Epidermal melanocyte (primary cell): ENCODE data around the gene MUC4.

Source experiments
- DNase-seq: peaks from one replicate; pipeline ENCODE4 v3.0.0; 2011; ENCODE audit warnings: low spot score; ENCODE audit not compliant: insufficient read length

The MUC4 gene

DNA sequence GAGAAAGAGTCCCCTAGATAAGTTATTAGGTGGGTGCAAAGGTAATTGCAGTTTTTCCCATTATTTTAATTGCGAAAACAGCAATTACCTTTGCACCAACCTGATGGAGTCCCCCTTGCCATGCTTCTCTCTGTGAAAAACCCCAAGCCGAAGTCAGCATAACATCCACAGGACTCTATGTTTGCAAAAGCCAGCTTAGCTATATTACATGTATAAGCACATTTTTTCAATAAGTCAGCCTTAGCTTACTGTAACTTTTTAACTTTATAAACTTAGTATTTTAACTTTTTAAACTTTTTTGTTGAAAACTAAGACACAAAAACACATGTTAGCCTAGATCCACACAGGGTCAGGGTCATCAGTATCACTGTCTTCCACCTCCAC lies 112.3 kb downstream of the MUC4 start:
- DNase-seq: no peak

- DNase-seq: peak; percentile 47
These were observed 112.9 kb downstream of the MUC4 start for GRCh38 chr3:195698647-195699387.

DNA sequence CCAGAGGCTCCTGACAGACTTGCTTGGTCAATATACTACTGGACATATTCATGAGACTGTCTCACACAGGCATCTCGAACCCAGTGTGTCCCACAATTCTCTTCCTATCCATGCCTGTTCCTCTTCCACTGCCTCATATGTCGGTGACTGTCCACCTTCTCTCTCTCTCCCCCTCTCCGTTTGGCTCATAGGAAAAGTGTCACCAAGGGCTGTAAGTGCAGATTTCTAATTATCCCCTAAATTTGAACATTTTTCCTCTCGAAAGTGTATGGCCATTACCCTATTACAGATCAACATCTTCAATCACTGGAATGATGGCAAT lies 113.4 kb downstream of the MUC4 start:
- no peak for DNase-seq

DNA sequence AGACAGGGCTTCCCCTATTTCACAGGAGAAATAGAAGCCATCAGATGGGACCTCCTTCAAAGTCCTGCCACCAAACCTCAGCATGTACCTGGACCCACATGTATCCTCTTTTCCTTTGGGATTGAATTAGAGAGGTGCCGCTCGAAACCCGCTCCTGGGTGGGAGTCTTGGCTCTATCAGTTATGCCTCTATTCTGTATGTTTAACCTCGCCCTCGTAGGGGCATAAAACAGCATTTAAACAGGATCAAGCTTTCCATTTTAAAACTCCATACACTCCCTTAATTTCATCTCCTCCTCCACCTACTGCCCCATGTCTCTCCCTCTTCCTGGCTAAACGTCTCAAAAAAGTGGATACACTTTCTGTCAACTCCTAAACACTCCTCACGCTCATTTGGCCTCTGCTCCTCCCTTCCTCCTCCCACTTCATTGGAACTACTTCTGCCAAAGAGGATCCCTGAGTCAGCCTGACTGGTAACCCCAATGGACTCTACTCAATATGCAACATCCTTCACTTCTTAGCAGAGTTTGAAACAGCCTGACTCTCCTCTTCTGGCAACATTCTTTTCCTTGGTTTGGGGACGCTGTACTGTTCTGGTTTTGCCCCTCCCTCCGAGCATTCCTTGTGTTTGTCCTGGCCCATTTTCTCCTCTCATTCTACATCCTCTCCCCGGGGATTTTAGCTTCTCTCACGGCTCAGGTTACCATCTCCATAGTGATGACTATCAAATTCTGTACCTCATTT lies 114.0 kb downstream of the MUC4 start:
- DNase-seq: peak; percentile 41
